HG03442 (cell line): Measurements from ENCODE around the gene CADPS2.
"Not testable (repeated sequence)": the region's sequence is repeated elsewhere in the genome, so short reads cannot be mapped to it uniquely, and the experiment has no call there.

Source experiments
- ATAC-seq: cut with Tn5 transposase; IDR thresholded peaks from one replicate; pipeline ENCODE4 v1.9.1; 2021; ENCODE audit warnings: mild to moderate bottlenecking, moderate library complexity; ENCODE audit not compliant: unreplicated experiment

CADPS2 gene

GRCh38 chr7:122677149-122677548, 209.1 kb downstream of the CADPS2 start:
- no peak for ATAC-seq

GRCh38 chr7:122676466-122676865, 209.8 kb downstream of the CADPS2 start:
- ATAC-seq = no peak

DNA sequence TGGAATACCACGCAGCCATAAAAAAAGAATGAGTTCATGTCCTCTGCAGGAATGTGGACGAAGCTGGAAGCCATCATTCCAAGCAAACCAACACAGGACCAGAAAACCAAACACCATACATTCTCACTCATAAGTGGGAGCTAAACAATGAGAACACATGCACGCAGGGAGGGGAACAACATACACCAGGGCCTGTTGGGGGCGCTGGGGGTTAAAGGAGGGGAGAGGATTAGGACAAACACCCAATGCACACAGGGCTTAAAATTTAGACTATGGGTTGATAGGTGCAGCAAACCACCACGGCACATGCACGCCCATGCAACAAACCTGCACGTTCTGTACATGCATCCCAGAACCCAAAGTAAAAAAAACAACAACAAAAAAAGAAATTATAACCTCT, 210.6 kb downstream of the CADPS2 start:
- ATAC-seq = no peak

GRCh38 chr7:122675011-122675410, 211.2 kb downstream of the CADPS2 start:
- ATAC-seq = no peak

- ATAC-seq = no peak
Measured at GRCh38 chr7:122674502-122674901, 211.8 kb downstream of the CADPS2 start.

- no peak for ATAC-seq
Measured at GRCh38 chr7:122673951-122674350, 212.3 kb downstream of the CADPS2 start.

DNA sequence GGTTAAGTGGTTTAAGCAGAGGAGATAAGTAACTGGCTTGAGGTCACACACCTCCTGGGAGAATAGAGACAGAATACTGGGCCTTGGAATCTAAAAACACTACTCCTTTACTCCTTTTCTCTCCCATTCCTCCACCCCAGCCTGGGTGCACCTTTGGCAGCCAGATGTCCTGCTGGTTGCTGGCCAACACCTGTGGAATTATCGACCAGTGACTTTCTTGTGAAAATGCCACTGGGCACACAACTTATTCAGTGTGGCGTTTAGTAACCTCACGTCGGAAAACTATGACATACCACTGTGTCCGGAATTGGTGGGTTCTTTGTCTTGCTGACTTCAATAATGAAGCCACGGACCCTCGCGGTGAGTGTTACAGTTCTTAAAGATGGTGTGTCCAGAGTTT, 213.7 kb downstream of the CADPS2 start:
- ATAC-seq = no peak

DNA sequence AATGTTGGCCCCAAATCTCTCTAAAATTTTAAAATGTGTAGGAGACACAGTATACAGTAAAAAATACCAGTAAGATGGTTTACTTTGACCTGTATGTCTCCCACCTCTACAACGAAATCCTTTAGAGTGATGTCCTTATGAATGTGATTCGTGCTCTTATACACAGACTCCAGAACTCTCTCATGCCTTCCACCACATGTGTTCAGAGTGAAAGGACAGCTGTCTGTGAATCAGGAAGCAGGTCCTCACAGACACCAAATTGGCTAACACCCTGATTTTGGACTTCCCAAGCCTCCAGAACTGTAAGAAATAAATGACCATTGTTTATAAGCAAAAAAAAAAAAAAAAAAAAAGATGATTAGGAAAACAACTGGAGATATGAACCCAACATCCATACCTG, 222.5 kb downstream of the CADPS2 start:
- ATAC-seq = no peak

- no peak for ATAC-seq
Measured at GRCh38 chr7:122658856-122659255, 227.4 kb downstream of the CADPS2 start.

GRCh38 chr7:122653685-122654084, 232.6 kb downstream of the CADPS2 start:
- no peak for ATAC-seq

DNA sequence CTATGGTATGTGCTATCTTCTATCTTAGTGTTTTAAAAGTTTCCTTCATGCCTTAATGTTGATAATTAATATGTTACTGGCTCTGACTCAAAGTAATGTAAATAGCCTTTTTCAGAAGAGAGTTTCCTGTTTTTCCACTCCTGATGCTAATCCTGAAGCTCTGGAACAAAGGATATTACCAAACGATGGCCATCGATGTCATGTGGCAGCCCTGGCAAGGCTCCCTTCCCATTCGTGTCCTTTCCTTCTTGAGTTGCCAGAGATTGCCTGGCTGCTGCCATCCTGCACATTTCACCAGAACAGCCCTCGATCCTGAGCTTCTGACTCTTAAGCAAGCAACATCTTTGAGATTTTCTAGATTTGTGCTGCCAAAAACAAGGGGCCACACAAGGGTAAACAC, 233.4 kb downstream of the CADPS2 start:
- ATAC-seq = no peak

DNA sequence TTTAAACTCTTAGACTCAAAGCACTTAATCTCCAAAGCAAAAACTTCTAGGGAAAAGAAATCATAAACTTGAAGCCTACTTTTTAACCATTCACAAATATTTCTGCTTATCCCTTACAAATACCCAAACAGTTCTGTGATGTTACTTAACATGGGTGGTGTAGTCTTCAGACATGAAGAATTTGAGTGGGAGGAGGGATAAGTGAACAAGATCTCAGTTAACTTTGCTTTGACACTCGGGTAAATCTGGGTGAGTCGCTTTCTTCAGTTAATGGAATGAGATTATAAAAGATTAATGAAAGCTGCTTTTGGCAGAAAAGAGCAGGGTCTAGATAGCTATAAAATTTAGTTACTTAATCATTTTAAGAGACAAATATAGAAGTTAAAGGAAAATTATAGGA, 234.8 kb downstream of the CADPS2 start:
- no peak for ATAC-seq

DNA sequence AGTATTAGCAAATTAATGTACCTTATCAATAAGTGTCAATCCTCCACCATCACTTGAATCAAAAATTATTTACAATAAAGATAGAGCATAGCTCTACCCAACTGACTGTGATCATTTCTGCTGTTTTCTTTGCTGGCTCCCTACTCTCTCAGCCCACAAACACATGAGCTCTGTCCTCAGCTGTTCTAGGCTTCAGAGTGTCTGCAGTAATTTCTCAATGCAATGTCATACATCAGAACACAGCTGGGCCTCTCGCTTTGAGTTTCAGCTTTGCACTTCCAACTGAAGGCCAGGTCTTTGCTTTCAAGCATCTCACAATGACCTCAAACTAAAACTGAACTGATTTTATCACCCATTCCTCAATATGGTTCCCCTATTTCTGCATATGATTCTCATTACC, 243.0 kb downstream of the CADPS2 start:
- no peak for ATAC-seq

- ATAC-seq = no peak
Measured at GRCh38 chr7:122638459-122638858, 247.8 kb downstream of the CADPS2 start.

DNA sequence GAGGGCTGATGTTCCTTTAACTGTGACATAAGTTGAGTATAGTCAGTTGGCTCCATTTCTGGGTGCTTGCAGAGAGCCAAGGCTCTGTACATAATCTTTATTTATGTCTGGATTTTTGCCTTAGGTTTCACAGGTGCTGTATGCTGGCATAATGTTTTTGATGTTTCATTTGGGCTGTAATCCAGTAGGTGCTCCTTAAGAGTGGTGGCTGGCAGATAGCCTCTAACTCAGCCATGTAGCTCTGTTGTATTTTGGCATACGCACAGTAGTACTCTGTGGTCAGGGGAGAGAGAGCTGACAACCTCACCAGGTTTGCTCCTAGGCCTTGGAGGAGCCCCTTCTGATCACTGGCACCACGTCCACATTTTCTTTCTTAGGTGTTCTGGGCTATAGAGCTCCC, 248.5 kb downstream of the CADPS2 start:
- no peak for ATAC-seq

DNA sequence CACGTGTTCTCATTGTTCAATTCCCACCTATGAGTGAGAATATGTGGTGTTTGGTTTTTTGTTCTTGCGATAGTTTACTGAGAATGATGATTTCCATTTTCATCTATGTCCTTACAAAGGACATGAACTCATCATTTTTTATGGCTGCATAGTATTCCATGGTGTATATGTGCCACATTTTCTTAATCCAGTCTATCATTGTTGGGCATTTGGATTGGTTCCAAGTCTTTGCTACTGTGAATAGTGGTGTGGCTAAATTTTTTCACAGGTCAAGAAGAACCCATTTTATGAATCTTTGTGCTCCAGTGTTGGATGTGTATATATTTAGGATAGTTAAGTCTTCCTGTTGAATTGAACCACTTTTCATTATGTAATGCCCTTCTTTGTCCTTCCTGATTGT, 250.8 kb downstream of the CADPS2 start:
- ATAC-seq = not testable (repeated sequence)

DNA sequence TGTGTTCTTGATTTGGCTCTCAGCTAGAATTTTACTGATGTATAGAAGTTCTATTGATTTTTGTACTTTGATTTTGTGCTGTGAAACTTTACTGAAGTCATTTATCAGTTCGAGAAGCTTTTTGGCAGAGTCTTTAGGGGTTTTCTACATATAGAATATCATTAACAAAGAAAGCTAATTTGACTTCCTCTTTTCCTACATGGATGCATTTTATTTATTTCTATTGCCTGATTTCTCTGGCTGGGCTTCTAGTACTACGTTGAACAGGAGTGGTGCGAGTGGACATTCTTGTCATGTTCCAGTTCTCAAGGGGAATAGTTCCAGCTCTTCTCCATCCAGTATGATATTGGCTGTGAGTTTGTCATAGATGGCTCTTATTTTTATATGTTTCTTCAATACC, 252.8 kb downstream of the CADPS2 start:
- no peak for ATAC-seq

GRCh38 chr7:122632238-122632637, 254.0 kb downstream of the CADPS2 start:
- no peak for ATAC-seq

- ATAC-seq = no peak
Measured at GRCh38 chr7:122629412-122629953, 256.8 kb downstream of the CADPS2 start.

GRCh38 chr7:122628651-122629411, 257.4 kb downstream of the CADPS2 start:
- no peak for ATAC-seq

GRCh38 chr7:122626785-122627184, 259.5 kb downstream of the CADPS2 start:
- ATAC-seq = no peak

GRCh38 chr7:122622682-122623081, 263.6 kb downstream of the CADPS2 start:
- no peak for ATAC-seq

GRCh38 chr7:122619664-122620063, 266.6 kb downstream of the CADPS2 start:
- ATAC-seq = no peak
